Smooth muscle cell (in vitro differentiated cells): Measurements from ENCODE around the gene NHLH2. TPM values are rescaled to one million over a fixed set of nuclear protein-coding genes. Genes with fewer than 3 reads are reported as not detected.

Experiments used
- DNase-seq: peaks from one replicate; lab custom pipeline; 2025; ENCODE audit not compliant: unreplicated experiment; lab: John Stamatoyannopoulos, UW
- H2AFZ ChIP-seq: fragments of 200-600 bp; sonication (generic); 2 replicates; pipeline ENCODE4 v1.6.0; 2016; ENCODE audit warnings: antibody characterized with exemption, low read depth, mild to moderate bottlenecking
- H3F3A ChIP-seq: fragments of 200-600 bp; sonication (generic); 2 replicates; pipeline ENCODE4 v1.6.0; 2017; ENCODE audit warnings: antibody characterized with exemption, low read depth
- H3K27ac ChIP-seq: fragments of 200-600 bp; sonication (generic); 2 replicates; pipeline ENCODE4 v1.5.1; 2016; ENCODE audit warnings: low read depth, mild to moderate bottlenecking
- H3K27me3 ChIP-seq: fragments of 200-600 bp; sonication (generic); 2 replicates; pipeline ENCODE4 v1.6.1; 2016; ENCODE audit warnings: low read depth, mild to moderate bottlenecking
- H3K36me3 ChIP-seq: fragments of 200-600 bp; sonication (generic); 2 replicates; pipeline ENCODE4 v1.5.1; 2016; ENCODE audit warnings: low read depth
- H3K4me1 ChIP-seq: fragments of 200-600 bp; sonication (generic); 2 replicates; pipeline ENCODE4 v1.5.1; 2016; ENCODE audit warnings: low read depth
- H3K4me2 ChIP-seq: fragments of 200-600 bp; sonication (generic); 2 replicates; pipeline ENCODE4 v1.6.0; 2016; ENCODE audit warnings: mild to moderate bottlenecking
- H3K4me3 ChIP-seq: fragments of 200-600 bp; sonication (generic); 2 replicates; pipeline ENCODE4 v1.5.1; 2016; ENCODE audit warnings: mild to moderate bottlenecking
- H3K79me2 ChIP-seq: fragments of 200-600 bp; sonication (generic); 2 replicates; pipeline ENCODE4 v1.6.0; 2016; ENCODE audit warnings: low read depth, mild to moderate bottlenecking
- H3K9ac ChIP-seq: fragments of 200-600 bp; sonication (generic); 2 replicates; pipeline ENCODE4 v1.6.0; 2016; ENCODE audit warnings: low read depth
- H3K9me3 ChIP-seq: fragments of 200-600 bp; sonication (generic); replicated peaks from 2 replicates; pipeline ENCODE4 v1.5.1; 2016; ENCODE audit warnings: low read depth
- H4K20me1 ChIP-seq: fragments of 200-600 bp; sonication (generic); 2 replicates; pipeline ENCODE4 v1.6.0; 2016; ENCODE audit warnings: low read depth
- CTCF ChIP-seq: fragments of 200-600 bp; sonication (generic); IDR thresholded peaks from 2 replicates; pipeline ENCODE4 v1.5.1; 2017; ENCODE audit warnings: borderline replicate concordance, mild to moderate bottlenecking, antibody characterized with exemption; ENCODE audit not compliant: insufficient read depth, poor library complexity, severe bottlenecking
- WGBS: methylation state at CpG from one replicate; pipeline ENCODE4 v1.1.7; 2016; ENCODE audit warnings: low lambda C conversion rate; 5-methylcytosine and 5-hydroxymethylcytosine counted together
- polyA plus RNA-seq: library from polyadenylated mRNA; unstranded; fragments of >200 nt; fragmentation: Nextera tagmentation; extraction: Ambion mirVana; gene quantifications from 2 replicates; pipeline ENCODE4 v1.2.1, GENCODE V29; 2016
- total RNA-seq: library from RNA; depleted of rRNA; stranded (reverse); fragments of >200 nt; gene quantifications from 2 replicates; pipeline ENCODE4 v1.2.3, GENCODE V29; 2014

NHLH2 gene
- total and polyA plus RNA-seq, 2 experiments from 2014 or later: 0.30 to 0.54 TPM

- Histone ChIP-seq H3K4me2 (no peak overlapping the region), H3K27me3 (no peaks in the 10 kb centered on the region)
- no peak for TF ChIP-seq CTCF
These were observed 29.6 kb downstream of the NHLH2 start for GRCh38 chr1:115811140-115811828.

GRCh38 chr1:115810609-115811008 lies 30.3 kb downstream of the NHLH2 start:
- WGBS: 97% methylated on average over 2 of the region's 2 CpGs
- no peaks in the 10 kb centered on the region for H4K20me1 ChIP-seq
- H3K9me3 ChIP-seq: no peaks in the 10 kb centered on the region
- H3K4me3 ChIP-seq: no peak overlapping the region
- H3F3A ChIP-seq: peaks cover 3% of the 10 kb centered on the region
- no peak overlapping the region for H3K9ac ChIP-seq
- no peak for TF ChIP-seq CTCF
- H3K4me2 ChIP-seq: no peak overlapping the region
- no peak overlapping the region for H3K27ac ChIP-seq
- H3K4me1 ChIP-seq: no peaks in the 10 kb centered on the region
- no peaks in the 10 kb centered on the region for H3K27me3 ChIP-seq
- no peaks in the 10 kb centered on the region for H3K79me2 ChIP-seq
- no peak for DNase-seq
- H3K36me3 ChIP-seq: no peaks in the 10 kb centered on the region
- no peak overlapping the region for H2AFZ ChIP-seq

More at GRCh38 chr1:115811140-115811828, 29.6 kb downstream of the NHLH2 start:
- Histone ChIP-seq H3K36me3 (no peaks in the 10 kb centered on the region), H2AFZ (no peak overlapping the region), H3K27ac (no peak overlapping the region), H3K9ac (no peak overlapping the region), H4K20me1 (no peaks in the 10 kb centered on the region), H3K4me1 (no peaks in the 10 kb centered on the region), H3F3A (peaks cover 3% of the 10 kb centered on the region), H3K4me3 (no peak overlapping the region), H3K9me3 (no peaks in the 10 kb centered on the region), H3K79me2 (no peaks in the 10 kb centered on the region)
- DNase-seq: no peak
- WGBS: 45% methylated on average over 3 of the region's 3 CpGs

- Histone ChIP-seq H3K79me2 (no peaks in the 10 kb centered on the region), H4K20me1 (no peaks in the 10 kb centered on the region), H3K27ac (no peak overlapping the region), H2AFZ (no peak overlapping the region), H3F3A (peaks cover 3% of the 10 kb centered on the region), H3K4me1 (no peaks in the 10 kb centered on the region), H3K4me3 (no peak overlapping the region), H3K9ac (no peak overlapping the region), H3K27me3 (no peaks in the 10 kb centered on the region), H3K4me2 (no peak overlapping the region), H3K36me3 (no peaks in the 10 kb centered on the region), H3K9me3 (no peaks in the 10 kb centered on the region)
- 92% methylated on average over 2 of the region's 2 CpGs for WGBS
- no peak for TF ChIP-seq CTCF
- DNase-seq: no peak
These were observed 31.1 kb downstream of the NHLH2 start for GRCh38 chr1:115809847-115810246.

GRCh38 chr1:115809076-115809475 lies 31.9 kb downstream of the NHLH2 start:
- Histone ChIP-seq H3K4me2 (no peak overlapping the region), H3K79me2 (no peaks in the 10 kb centered on the region), H4K20me1 (no peaks in the 10 kb centered on the region), H3K27me3 (no peaks in the 10 kb centered on the region), H3K4me3 (no peak overlapping the region), H3K4me1 (no peaks in the 10 kb centered on the region), H2AFZ (no peak overlapping the region), H3K27ac (no peak overlapping the region), H3K36me3 (no peaks in the 10 kb centered on the region), H3K9me3 (no peaks in the 10 kb centered on the region), H3F3A (peaks cover 3% of the 10 kb centered on the region), H3K9ac (no peak overlapping the region)
- no peak for TF ChIP-seq CTCF
- DNase-seq: no peak
